ENCODE results near the gene RBM47.

DNA sequence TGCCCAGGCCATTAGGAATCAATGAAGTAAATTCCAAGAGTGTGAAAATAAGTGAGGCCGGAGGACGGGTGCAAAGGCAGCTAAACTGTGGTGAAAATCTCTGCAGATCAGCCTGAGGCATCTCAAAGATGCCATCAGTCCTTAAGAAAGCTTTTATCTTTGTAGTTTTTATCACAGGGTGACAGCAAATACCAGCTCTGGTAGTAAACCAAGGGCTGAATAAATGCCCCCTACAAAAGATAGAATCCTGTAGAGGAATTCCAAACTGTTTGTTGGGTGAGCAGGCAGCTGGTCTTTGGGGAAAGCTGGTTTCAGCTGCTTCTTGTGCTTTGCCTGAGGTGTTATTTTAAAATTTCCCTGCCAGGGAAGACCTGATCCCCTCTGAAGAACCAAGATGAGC lies 21.6 kb upstream of the RBM47 start:
- TF ChIP-seq POLR2A (IDR thresholded peaks at IDR 0.05; ENCODE audit: low read depth, low read length) = no peak
- TF ChIP-seq TAF1 (IDR thresholded peaks at IDR 0.05; ENCODE audit: borderline replicate concordance, low read depth, low read length) = no peak
- TF ChIP-seq POLR2AphosphoS5 (IDR thresholded peaks at IDR 0.05; ENCODE audit: low read depth, low read length) = no peak
